Testis (tissue), 2 donors: ENCODE data around the gene PSMB2.

Experiments
- POLR2A ChIP-seq: fragments of 450-650 bp; IDR thresholded peaks from one replicate; pipeline ENCODE4 v1.6.1; 2017; ENCODE audit warnings: antibody characterized with exemption, mild to moderate bottlenecking, moderate library complexity
- TF ChIP-seq, protein P1 (sequence below), 3 experiments: fragments of 450-650 bp in 2 of 3; fragments of 200-600 bp in 1 of 3; sonication (generic) in 1 of 3; IDR thresholded peaks; one replicate each; pipeline ENCODE4 v1.5.1; 2016 to 2019; ENCODE audit warnings: antibody characterized with exemption in 3 of 3, mild to moderate bottlenecking in 2 of 3, moderate library complexity in 1 of 3

- TF ChIP-seq, protein P1, sequence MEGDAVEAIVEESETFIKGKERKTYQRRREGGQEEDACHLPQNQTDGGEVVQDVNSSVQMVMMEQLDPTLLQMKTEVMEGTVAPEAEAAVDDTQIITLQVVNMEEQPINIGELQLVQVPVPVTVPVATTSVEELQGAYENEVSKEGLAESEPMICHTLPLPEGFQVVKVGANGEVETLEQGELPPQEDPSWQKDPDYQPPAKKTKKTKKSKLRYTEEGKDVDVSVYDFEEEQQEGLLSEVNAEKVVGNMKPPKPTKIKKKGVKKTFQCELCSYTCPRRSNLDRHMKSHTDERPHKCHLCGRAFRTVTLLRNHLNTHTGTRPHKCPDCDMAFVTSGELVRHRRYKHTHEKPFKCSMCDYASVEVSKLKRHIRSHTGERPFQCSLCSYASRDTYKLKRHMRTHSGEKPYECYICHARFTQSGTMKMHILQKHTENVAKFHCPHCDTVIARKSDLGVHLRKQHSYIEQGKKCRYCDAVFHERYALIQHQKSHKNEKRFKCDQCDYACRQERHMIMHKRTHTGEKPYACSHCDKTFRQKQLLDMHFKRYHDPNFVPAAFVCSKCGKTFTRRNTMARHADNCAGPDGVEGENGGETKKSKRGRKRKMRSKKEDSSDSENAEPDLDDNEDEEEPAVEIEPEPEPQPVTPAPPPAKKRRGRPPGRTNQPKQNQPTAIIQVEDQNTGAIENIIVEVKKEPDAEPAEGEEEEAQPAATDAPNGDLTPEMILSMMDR (IDR thresholded peaks at IDR 0.05), result no peak
- TF ChIP-seq POLR2A, result no peak
These were observed 54.5 kb downstream of the PSMB2 start for GRCh38 chr1:35586808-35587207.
